H7 (cell line): Measurements from ENCODE around the gene ANKRD55. TPM values are rescaled to one million over a fixed set of nuclear protein-coding genes. Genes with fewer than 3 reads are reported as not detected.
"Not testable (repeated sequence)": the region's sequence is repeated elsewhere in the genome, so short reads cannot be mapped to it uniquely, and the experiment has no call there.

Experiments
- DNase-seq: peaks from one replicate; pipeline ENCODE4 v3.0.0; 2012
- H3K27me3 ChIP-seq: 2 replicates; pipeline ENCODE4 v1.6.0; 2011; ENCODE audit warnings: mild to moderate bottlenecking, low read length; ENCODE audit not compliant: control insufficient read depth, insufficient read depth
- H3K36me3 ChIP-seq: replicated peaks from 2 replicates; pipeline ENCODE4 v1.5.1; 2011; ENCODE audit warnings: low read length; ENCODE audit not compliant: control insufficient read depth, insufficient read depth
- H3K4me3 ChIP-seq: 2 replicates; pipeline ENCODE4 v1.5.1; 2011; ENCODE audit warnings: low read depth, mild to moderate bottlenecking, control low read depth, low read length, moderate library complexity; ENCODE audit not compliant: insufficient read depth
- total RNA-seq: library from RNA; depleted of rRNA; stranded (reverse); fragments of >200 nt; shearing (Covaris generic); gene quantifications from 2 replicates; pipeline ENCODE4 v1.2.3, GENCODE V29; 2014

The ANKRD55 gene
- total RNA-seq, 1 experiment from 2014 or later: not detected

- Histone ChIP-seq H3K36me3 (no peaks in the 10 kb centered on the region), H3K27me3 (no peaks in the 10 kb centered on the region), H3K4me3 (no peak overlapping the region)
- DNase-seq: no peak
These were observed 74.7 kb downstream of the ANKRD55 start for GRCh38 chr5:56158331-56158960.

GRCh38 chr5:56157191-56157621 lies 75.9 kb downstream of the ANKRD55 start:
- DNase-seq, H3K4me3 ChIP-seq, H3K36me3 ChIP-seq, H3K27me3 ChIP-seq: not testable (repeated sequence)

GRCh38 chr5:56156585-56157190 lies 76.4 kb downstream of the ANKRD55 start:
- H3K27me3 ChIP-seq, DNase-seq, H3K4me3 ChIP-seq, H3K36me3 ChIP-seq: not testable (repeated sequence)

- Histone ChIP-seq H3K27me3 (no peaks in the 10 kb centered on the region), H3K36me3 (no peaks in the 10 kb centered on the region; the same call in 1 of the 2 replicates), H3K4me3 (no peak overlapping the region)
- DNase-seq: no peak
These were observed 77.0 kb downstream of the ANKRD55 start for GRCh38 chr5:56155992-56156584.

- no peak overlapping the region for H3K4me3 ChIP-seq
- DNase-seq: no peak
- no peaks in the 10 kb centered on the region for H3K27me3 ChIP-seq
- H3K36me3 ChIP-seq: no peaks in the 10 kb centered on the region; the same call in 1 of the 2 replicates
These were observed 78.2 kb downstream of the ANKRD55 start for GRCh38 chr5:56154732-56155484.

GRCh38 chr5:56152437-56152836 lies 80.7 kb downstream of the ANKRD55 start:
- Histone ChIP-seq H3K4me3 (no peak overlapping the region), H3K27me3 (no peaks in the 10 kb centered on the region), H3K36me3 (no peaks in the 10 kb centered on the region; the same call in 1 of the 2 replicates)
- no peak for DNase-seq

- not testable (repeated sequence) for H3K27me3 ChIP-seq, DNase-seq, H3K36me3 ChIP-seq, H3K4me3 ChIP-seq
These were observed 82.4 kb downstream of the ANKRD55 start for GRCh38 chr5:56150756-56151155.

GRCh38 chr5:56148453-56148971 lies 84.6 kb downstream of the ANKRD55 start:
- DNase-seq: no peak
- Histone ChIP-seq H3K36me3 (no peaks in the 10 kb centered on the region; the same call in 1 of the 2 replicates), H3K4me3 (no peak overlapping the region), H3K27me3 (no peaks in the 10 kb centered on the region)

- H3K36me3 ChIP-seq: no peaks in the 10 kb centered on the region
- H3K27me3 ChIP-seq: no peaks in the 10 kb centered on the region
- H3K4me3 ChIP-seq: no peak overlapping the region
- DNase-seq: no peak
These were observed 85.4 kb downstream of the ANKRD55 start for GRCh38 chr5:56147659-56148230.

- no peaks in the 10 kb centered on the region for H3K36me3 ChIP-seq
- no peak for DNase-seq
- no peak overlapping the region for H3K4me3 ChIP-seq
- no peaks in the 10 kb centered on the region for H3K27me3 ChIP-seq
These were observed 86.0 kb downstream of the ANKRD55 start for GRCh38 chr5:56147106-56147505.

GRCh38 chr5:56146674-56147073 lies 86.5 kb downstream of the ANKRD55 start:
- Histone ChIP-seq H3K36me3 (no peaks in the 10 kb centered on the region), H3K27me3 (no peaks in the 10 kb centered on the region), H3K4me3 (no peak overlapping the region)
- no peak for DNase-seq

GRCh38 chr5:56145511-56145910 lies 87.6 kb downstream of the ANKRD55 start:
- Histone ChIP-seq H3K27me3 (no peaks in the 10 kb centered on the region), H3K4me3 (no peak overlapping the region), H3K36me3 (no peaks in the 10 kb centered on the region)
- no peak for DNase-seq

GRCh38 chr5:56145106-56145505 lies 88.0 kb downstream of the ANKRD55 start:
- no peaks in the 10 kb centered on the region for H3K36me3 ChIP-seq
- DNase-seq: no peak
- H3K27me3 ChIP-seq: no peaks in the 10 kb centered on the region
- H3K4me3 ChIP-seq: no peak overlapping the region

- Histone ChIP-seq H3K4me3 (no peak overlapping the region), H3K27me3 (no peaks in the 10 kb centered on the region), H3K36me3 (no peaks in the 10 kb centered on the region)
- no peak for DNase-seq
These were observed 88.9 kb downstream of the ANKRD55 start for GRCh38 chr5:56144211-56144610.
